Activated naive CD8-positive, alpha-beta T cell treated with anti-CD3 and anti-CD28 coated beads for 36 hours (primary cell): ENCODE results near the gene CEP128. TPM values are rescaled to one million over a fixed set of nuclear protein-coding genes. Genes with fewer than 3 reads are reported as not detected.

ENCODE experiments used
- DNase-seq: peaks from one replicate; pipeline ENCODE4 v3.0.0; 2021
- H3K27ac Mint-ChIP-seq: one replicate; pipeline ENCODE4 v1.8.0; 2022; ENCODE audit warnings: mild to moderate bottlenecking, moderate library complexity, mixed read lengths
- H3K27me3 Mint-ChIP-seq: one replicate; pipeline ENCODE4 v1.8.0; 2022; ENCODE audit warnings: mild to moderate bottlenecking, mixed read lengths
- H3K36me3 Mint-ChIP-seq: one replicate; pipeline ENCODE4 v1.8.0; 2021; ENCODE audit warnings: mild to moderate bottlenecking, mixed read lengths
- H3K4me1 Mint-ChIP-seq: one replicate; pipeline ENCODE4 v1.8.0; 2021; ENCODE audit warnings: mixed read lengths
- H3K4me3 Mint-ChIP-seq: one replicate; pipeline ENCODE4 v1.8.0; 2022; ENCODE audit warnings: mild to moderate bottlenecking, moderate library complexity, mixed read lengths
- H3K9me3 Mint-ChIP-seq: one replicate; pipeline ENCODE4 v1.8.0; 2022; ENCODE audit warnings: mixed read lengths
- total RNA-seq, 2 experiments: library from RNA; stranded (reverse); gene quantifications; one replicate each; pipeline ENCODE4 v1.2.3, GENCODE V29; 2021

CEP128 gene
- total RNA-seq, 2 experiments from 2014 or later: 21.5 to 22.6 TPM

- no peaks in the 10 kb centered on the region for H3K27me3 Mint-ChIP-seq
- no peak overlapping the region for H3K4me3 Mint-ChIP-seq
- H3K27ac Mint-ChIP-seq: no peak overlapping the region
- no peaks in the 10 kb centered on the region for H3K4me1 Mint-ChIP-seq
- peaks cover 7% of the 10 kb centered on the region for H3K36me3 Mint-ChIP-seq
- H3K9me3 Mint-ChIP-seq: no peaks in the 10 kb centered on the region
- DNase-seq: no peak
Measured at GRCh38 chr14:80576401-80576800, 365.1 kb downstream of the CEP128 start.

- Mint-ChIP-seq H3K4me1 (no peaks in the 10 kb centered on the region), H3K36me3 (peaks cover 7% of the 10 kb centered on the region), H3K4me3 (no peak overlapping the region), H3K27me3 (no peaks in the 10 kb centered on the region), H3K27ac (no peak overlapping the region), H3K9me3 (no peaks in the 10 kb centered on the region)
- DNase-seq: no peak
Measured at GRCh38 chr14:80575763-80576162, 365.8 kb downstream of the CEP128 start.

GRCh38 chr14:80572666-80573065 is 368.9 kb downstream of the CEP128 start:
- H3K27me3 Mint-ChIP-seq: no peaks in the 10 kb centered on the region
- H3K4me1 Mint-ChIP-seq: peaks cover 3% of the 10 kb centered on the region
- peaks cover under 1% of the 10 kb centered on the region for H3K36me3 Mint-ChIP-seq
- no peak for DNase-seq
- H3K9me3 Mint-ChIP-seq: no peaks in the 10 kb centered on the region
- H3K4me3 Mint-ChIP-seq: no peak overlapping the region
- no peak overlapping the region for H3K27ac Mint-ChIP-seq

DNA sequence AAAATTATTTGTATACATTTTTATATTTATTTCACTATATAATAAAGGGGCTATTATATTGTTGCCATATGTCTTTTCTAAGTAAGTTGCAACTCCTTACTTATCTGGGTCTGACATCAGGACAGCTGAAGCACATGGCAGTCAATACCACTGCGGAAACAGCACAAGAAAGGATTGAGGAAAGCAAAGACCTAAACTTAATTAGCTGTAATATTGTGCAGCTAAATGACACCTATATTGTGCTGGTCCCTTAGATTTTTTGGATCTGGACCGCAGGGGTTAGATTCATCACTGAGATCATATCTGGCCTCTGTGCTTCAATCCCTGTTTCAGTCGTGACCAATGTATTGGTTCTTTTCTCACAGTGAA is 370.6 kb downstream of the CEP128 start:
- H3K4me3 Mint-ChIP-seq: no peak overlapping the region
- no peaks in the 10 kb centered on the region for H3K36me3 Mint-ChIP-seq
- no peaks in the 10 kb centered on the region for H3K27me3 Mint-ChIP-seq
- no peaks in the 10 kb centered on the region for H3K9me3 Mint-ChIP-seq
- no peak overlapping the region for H3K27ac Mint-ChIP-seq
- DNase-seq: no peak
- peaks cover 3% of the 10 kb centered on the region for H3K4me1 Mint-ChIP-seq

DNA sequence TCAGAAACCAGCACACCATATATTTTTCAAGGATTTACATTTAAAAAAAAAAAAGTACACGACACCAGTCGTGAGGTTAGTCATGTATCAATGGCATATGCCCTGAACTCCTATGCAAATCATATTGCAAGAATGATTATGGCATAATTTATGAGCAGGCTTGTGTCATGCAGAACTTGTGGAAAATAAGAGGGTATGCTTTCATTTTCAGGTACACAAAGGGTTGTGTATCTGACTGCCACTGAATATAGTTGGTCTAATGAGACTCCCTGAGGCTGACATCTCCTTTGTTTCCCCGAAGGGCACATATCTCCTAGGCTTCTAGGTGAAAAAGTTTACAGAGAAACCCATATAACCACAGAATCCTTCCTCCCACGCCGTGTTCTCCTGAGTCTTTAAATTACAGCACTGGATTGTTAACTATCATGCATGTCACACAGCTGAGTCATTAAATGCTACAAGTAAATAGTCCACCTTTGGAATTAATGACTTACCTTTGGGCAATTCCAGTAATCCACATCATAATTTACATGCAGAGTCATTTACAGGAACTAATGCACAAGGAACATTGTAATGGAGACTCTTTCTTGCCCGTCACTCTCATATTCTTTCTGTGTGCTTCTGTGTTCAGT is 373.5 kb downstream of the CEP128 start:
- Mint-ChIP-seq H3K27me3 (no peaks in the 10 kb centered on the region), H3K9me3 (no peaks in the 10 kb centered on the region), H3K36me3 (no peaks in the 10 kb centered on the region), H3K27ac (no peak overlapping the region), H3K4me3 (no peak overlapping the region), H3K4me1 (peaks cover 3% of the 10 kb centered on the region)
- no peak for DNase-seq

GRCh38 chr14:80565001-80565400 is 376.5 kb downstream of the CEP128 start:
- H3K27ac Mint-ChIP-seq: no peak overlapping the region
- H3K36me3 Mint-ChIP-seq: no peaks in the 10 kb centered on the region
- DNase-seq: no peak
- no peaks in the 10 kb centered on the region for H3K9me3 Mint-ChIP-seq
- no peak overlapping the region for H3K4me3 Mint-ChIP-seq
- peaks cover 3% of the 10 kb centered on the region for H3K4me1 Mint-ChIP-seq
- no peaks in the 10 kb centered on the region for H3K27me3 Mint-ChIP-seq

- DNase-seq: no peak
- no peak overlapping the region for H3K27ac Mint-ChIP-seq
- H3K4me3 Mint-ChIP-seq: no peak overlapping the region
- H3K27me3 Mint-ChIP-seq: no peaks in the 10 kb centered on the region
- H3K4me1 Mint-ChIP-seq: peaks cover 3% of the 10 kb centered on the region
- no peaks in the 10 kb centered on the region for H3K9me3 Mint-ChIP-seq
- peaks cover 2% of the 10 kb centered on the region for H3K36me3 Mint-ChIP-seq
Measured at GRCh38 chr14:80564051-80564450, 377.5 kb downstream of the CEP128 start.

GRCh38 chr14:80560800-80561657 is 380.5 kb downstream of the CEP128 start:
- Mint-ChIP-seq H3K4me3 (no peak overlapping the region), H3K27me3 (no peaks in the 10 kb centered on the region), H3K4me1 (no peaks in the 10 kb centered on the region), H3K36me3 (peaks cover 2% of the 10 kb centered on the region), H3K27ac (no peak overlapping the region), H3K9me3 (no peaks in the 10 kb centered on the region)
- no peak for DNase-seq

- no peak overlapping the region for H3K27ac Mint-ChIP-seq
- no peaks in the 10 kb centered on the region for H3K27me3 Mint-ChIP-seq
- no peaks in the 10 kb centered on the region for H3K4me1 Mint-ChIP-seq
- H3K4me3 Mint-ChIP-seq: no peak overlapping the region
- H3K36me3 Mint-ChIP-seq: peaks cover 3% of the 10 kb centered on the region
- no peak for DNase-seq
- H3K9me3 Mint-ChIP-seq: no peaks in the 10 kb centered on the region
Measured at GRCh38 chr14:80554139-80554538, 387.4 kb downstream of the CEP128 start.

DNA sequence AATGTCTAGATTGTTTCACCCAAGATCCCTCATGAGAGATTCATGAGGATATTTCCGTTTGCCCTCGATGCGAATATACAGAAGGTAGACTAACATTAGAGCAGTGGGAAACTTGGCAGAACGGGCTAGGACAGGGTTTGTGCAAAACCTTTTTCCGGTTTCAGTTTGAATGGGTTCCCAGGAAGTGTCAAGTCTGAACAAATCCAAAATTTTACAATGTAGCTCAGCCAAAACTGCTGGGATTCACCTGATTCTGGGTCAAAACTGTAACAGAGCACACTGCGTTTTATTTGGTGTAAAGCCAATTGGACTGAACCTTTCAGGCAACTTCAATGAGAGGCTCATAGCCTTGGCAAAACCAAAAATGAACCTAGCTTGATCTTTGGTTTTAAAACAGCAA is 392.4 kb downstream of the CEP128 start:
- Mint-ChIP-seq H3K27ac (no peak overlapping the region), H3K4me3 (no peak overlapping the region), H3K4me1 (no peaks in the 10 kb centered on the region), H3K9me3 (no peaks in the 10 kb centered on the region), H3K36me3 (peaks cover 3% of the 10 kb centered on the region), H3K27me3 (no peaks in the 10 kb centered on the region)
- no peak for DNase-seq

GRCh38 chr14:80545935-80546854 is 395.3 kb downstream of the CEP128 start:
- H3K4me1 Mint-ChIP-seq: no peaks in the 10 kb centered on the region
- H3K4me3 Mint-ChIP-seq: no peak overlapping the region
- H3K9me3 Mint-ChIP-seq: no peaks in the 10 kb centered on the region
- no peak overlapping the region for H3K27ac Mint-ChIP-seq
- no peaks in the 10 kb centered on the region for H3K36me3 Mint-ChIP-seq
- no peak for DNase-seq
- H3K27me3 Mint-ChIP-seq: no peaks in the 10 kb centered on the region

DNA sequence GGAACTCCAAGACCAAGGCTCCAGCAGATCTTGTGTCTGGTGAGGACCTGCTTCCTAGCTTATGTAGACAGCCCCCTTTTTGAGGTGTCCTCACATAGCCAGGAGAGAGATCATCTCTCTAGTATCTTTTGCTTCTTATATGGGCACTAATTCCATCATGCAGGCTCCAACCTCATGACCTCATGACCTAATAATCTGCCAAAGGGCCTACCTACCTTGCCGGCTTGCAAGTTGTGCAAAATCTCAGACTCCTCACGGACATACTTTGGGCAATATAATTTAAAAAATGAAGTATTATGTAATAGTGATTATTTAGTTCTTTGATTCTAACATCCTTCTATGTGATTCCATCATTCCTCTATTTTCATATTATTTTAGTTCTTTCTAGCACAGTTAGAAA is 397.2 kb downstream of the CEP128 start:
- Mint-ChIP-seq H3K4me3 (no peak overlapping the region), H3K27me3 (no peaks in the 10 kb centered on the region), H3K9me3 (peaks cover 10% of the 10 kb centered on the region), H3K4me1 (no peaks in the 10 kb centered on the region), H3K36me3 (no peaks in the 10 kb centered on the region), H3K27ac (no peak overlapping the region)
- DNase-seq: no peak

DNA sequence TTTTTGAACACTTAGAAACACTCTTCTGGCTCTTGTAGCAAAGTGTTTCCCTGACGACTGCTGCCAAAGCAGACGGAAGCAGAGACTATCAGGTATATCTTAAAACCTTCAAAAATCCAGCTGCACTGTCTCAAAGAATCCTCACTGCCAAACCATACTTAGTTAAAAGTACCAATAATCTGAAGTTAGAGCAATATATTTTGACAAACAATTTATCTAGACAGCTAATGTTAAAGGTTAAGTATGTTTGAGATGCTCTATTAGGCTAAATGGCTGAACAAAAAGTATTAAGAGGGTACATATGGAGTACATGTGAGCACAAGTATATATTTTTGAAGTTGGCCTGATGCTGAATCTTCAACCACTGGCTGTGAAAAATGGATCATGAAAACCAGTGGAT is 398.3 kb downstream of the CEP128 start:
- Mint-ChIP-seq H3K27ac (no peak overlapping the region), H3K4me1 (no peaks in the 10 kb centered on the region), H3K4me3 (no peak overlapping the region), H3K9me3 (peaks cover 14% of the 10 kb centered on the region), H3K36me3 (no peaks in the 10 kb centered on the region), H3K27me3 (no peaks in the 10 kb centered on the region)
- DNase-seq: no peak

DNA sequence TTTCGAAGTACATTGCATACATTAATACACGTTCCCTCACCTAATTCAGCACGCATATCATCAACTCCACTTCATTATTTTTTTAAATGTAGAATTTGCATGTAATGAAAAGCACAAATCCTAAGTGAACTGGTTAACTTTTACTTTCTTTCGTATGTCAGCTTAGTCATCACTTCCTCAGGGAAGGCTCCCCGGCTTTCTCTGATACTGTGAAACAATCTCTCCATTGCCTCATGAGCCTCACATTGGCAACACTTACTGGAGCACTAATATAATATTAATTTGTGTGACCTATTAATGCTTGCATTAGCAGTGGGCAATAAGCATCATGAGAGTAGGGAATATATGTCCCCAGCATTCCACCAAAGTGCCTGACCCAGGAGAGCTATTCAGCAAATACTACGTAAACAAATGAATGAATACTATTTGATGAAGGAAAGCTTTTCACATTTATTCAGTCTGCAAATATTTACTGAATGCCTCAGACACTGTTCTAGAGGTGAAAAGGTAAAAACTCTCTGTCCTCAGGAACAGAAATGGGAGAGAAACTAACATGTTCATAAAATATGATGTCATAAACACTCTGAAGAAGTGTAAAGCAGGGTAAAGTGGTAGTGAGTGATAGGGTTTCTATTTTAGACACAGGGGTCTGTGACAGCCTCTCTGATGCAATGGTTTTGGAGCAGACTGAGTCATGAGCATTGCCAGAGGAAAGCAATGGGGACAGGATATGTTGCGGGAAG is 402.7 kb downstream of the CEP128 start:
- no peak overlapping the region for H3K4me3 Mint-ChIP-seq
- no peak for DNase-seq
- H3K36me3 Mint-ChIP-seq: no peaks in the 10 kb centered on the region
- H3K9me3 Mint-ChIP-seq: peaks cover 14% of the 10 kb centered on the region
- no peaks in the 10 kb centered on the region for H3K4me1 Mint-ChIP-seq
- H3K27me3 Mint-ChIP-seq: no peaks in the 10 kb centered on the region
- no peak overlapping the region for H3K27ac Mint-ChIP-seq

GRCh38 chr14:80537626-80538025 is 403.9 kb downstream of the CEP128 start:
- Mint-ChIP-seq H3K27me3 (no peaks in the 10 kb centered on the region), H3K36me3 (no peaks in the 10 kb centered on the region), H3K9me3 (peaks cover 14% of the 10 kb centered on the region), H3K27ac (no peak overlapping the region), H3K4me3 (no peak overlapping the region), H3K4me1 (no peaks in the 10 kb centered on the region)
- no peak for DNase-seq
